ENCODE results near the gene NDUFS6.

NDUFS6 gene

GRCh38 chr5:1794901-1795290 is 6.3 kb upstream of the NDUFS6 start (continued):
- peak; percentile 10; the same call in 1 of the 2 replicates for TF ChIP-seq KLF17 (tag by site-specific recombination; IDR thresholded peaks at IDR 0.05)
- TF ChIP-seq GLIS1 (tag by site-specific recombination; IDR thresholded peaks at IDR 0.05), result peak; percentile 16; the same call in 1 of the 2 replicates
- peak; percentile 23; the same call in 1 of the 2 replicates for TF ChIP-seq EGR2 (tag by site-specific recombination; IDR thresholded peaks at IDR 0.05; ENCODE audit: low read depth)
- TF ChIP-seq ZNF280C (tag by site-specific recombination; IDR thresholded peaks at IDR 0.05), result no peak
- no peak for TF ChIP-seq ZNF549 (tag by site-specific recombination; IDR thresholded peaks at IDR 0.05)
- TF ChIP-seq ZNF394 (tag by site-specific recombination; IDR thresholded peaks at IDR 0.05; ENCODE audit: borderline replicate concordance), result no peak
- no peak for TF ChIP-seq ZNF426 (tag by site-specific recombination; IDR thresholded peaks at IDR 0.05)
- TF ChIP-seq ZNF449 (tag by site-specific recombination; IDR thresholded peaks at IDR 0.05), result no peak
- TF ChIP-seq ZNF155 (tag by site-specific recombination; IDR thresholded peaks at IDR 0.05), result no peak
- TF ChIP-seq ZNF19 (tag by site-specific recombination; IDR thresholded peaks at IDR 0.05; ENCODE audit: low read depth), result no peak
- no peak for TF ChIP-seq ZNF24 (tag by site-specific recombination; IDR thresholded peaks at IDR 0.05)
- TF ChIP-seq ZNF624 (tag by site-specific recombination; IDR thresholded peaks at IDR 0.05), result no peak
- no peak for TF ChIP-seq ZNF518A (tag by site-specific recombination; conservative IDR thresholded peaks at IDR 0.05; ENCODE audit: low read depth)
- TF ChIP-seq ZNF558 (tag by site-specific recombination; IDR thresholded peaks at IDR 0.05), result no peak
- TF ChIP-seq IKZF3 (tag by site-specific recombination; IDR thresholded peaks at IDR 0.05), result no peak
- no peak for TF ChIP-seq KLF16 (tag by site-specific recombination; IDR thresholded peaks at IDR 0.05)
- TF ChIP-seq ZBTB48 (tag by site-specific recombination; IDR thresholded peaks at IDR 0.05), result no peak
- no peak for TF ChIP-seq OSR2 (tag by site-specific recombination; IDR thresholded peaks at IDR 0.05)
- TF ChIP-seq ZBTB8A (tag by site-specific recombination; IDR thresholded peaks at IDR 0.05), result no peak
- TF ChIP-seq ZNF473 (tag by site-specific recombination; IDR thresholded peaks at IDR 0.05), result no peak
- no peak for TF ChIP-seq TCF7L2 (IDR thresholded peaks at IDR 0.05; ENCODE audit: borderline replicate concordance, low read depth, low read length)
- no peak for TF ChIP-seq ZNF223 (tag by site-specific recombination; IDR thresholded peaks at IDR 0.05)
- no peak for TF ChIP-seq ZNF664 (tag by site-specific recombination; IDR thresholded peaks at IDR 0.05)
